IPS-20b (cell line): ENCODE results near the gene STPG3.

Experiments used
- H3K27ac ChIP-seq: one replicate; pipeline ENCODE4 v1.5.1; 2013; ENCODE audit warnings: low read length
- H3K27me3 ChIP-seq: 2 replicates; pipeline ENCODE4 v1.6.1; 2013; ENCODE audit warnings: mild to moderate bottlenecking, low read length, inconsistent platforms; ENCODE audit not compliant: insufficient read depth
- H3K36me3 ChIP-seq: 2 replicates; pipeline ENCODE4 v1.6.1; 2013; ENCODE audit warnings: low read depth, mild to moderate bottlenecking, inconsistent platforms, low read length, moderate library complexity; ENCODE audit not compliant: insufficient read depth
- H3K4me1 ChIP-seq: 2 replicates; pipeline ENCODE4 v1.6.1; 2013; ENCODE audit warnings: mild to moderate bottlenecking, control low read depth, inconsistent platforms, low read length, moderate library complexity; ENCODE audit not compliant: insufficient read depth
- H3K4me3 ChIP-seq: 2 replicates; pipeline ENCODE4 v1.5.1; 2013; ENCODE audit warnings: mild to moderate bottlenecking, low read length, inconsistent platforms
- H3K9ac ChIP-seq: 2 replicates; pipeline ENCODE4 v1.6.1; 2013; ENCODE audit warnings: low read depth, mild to moderate bottlenecking, inconsistent platforms, low read length, moderate library complexity
- H3K9me3 ChIP-seq: 2 replicates; pipeline ENCODE4 v1.6.1; 2013; ENCODE audit warnings: mild to moderate bottlenecking, low read depth, low read length, inconsistent platforms; ENCODE audit not compliant: insufficient read depth

The STPG3 gene

DNA sequence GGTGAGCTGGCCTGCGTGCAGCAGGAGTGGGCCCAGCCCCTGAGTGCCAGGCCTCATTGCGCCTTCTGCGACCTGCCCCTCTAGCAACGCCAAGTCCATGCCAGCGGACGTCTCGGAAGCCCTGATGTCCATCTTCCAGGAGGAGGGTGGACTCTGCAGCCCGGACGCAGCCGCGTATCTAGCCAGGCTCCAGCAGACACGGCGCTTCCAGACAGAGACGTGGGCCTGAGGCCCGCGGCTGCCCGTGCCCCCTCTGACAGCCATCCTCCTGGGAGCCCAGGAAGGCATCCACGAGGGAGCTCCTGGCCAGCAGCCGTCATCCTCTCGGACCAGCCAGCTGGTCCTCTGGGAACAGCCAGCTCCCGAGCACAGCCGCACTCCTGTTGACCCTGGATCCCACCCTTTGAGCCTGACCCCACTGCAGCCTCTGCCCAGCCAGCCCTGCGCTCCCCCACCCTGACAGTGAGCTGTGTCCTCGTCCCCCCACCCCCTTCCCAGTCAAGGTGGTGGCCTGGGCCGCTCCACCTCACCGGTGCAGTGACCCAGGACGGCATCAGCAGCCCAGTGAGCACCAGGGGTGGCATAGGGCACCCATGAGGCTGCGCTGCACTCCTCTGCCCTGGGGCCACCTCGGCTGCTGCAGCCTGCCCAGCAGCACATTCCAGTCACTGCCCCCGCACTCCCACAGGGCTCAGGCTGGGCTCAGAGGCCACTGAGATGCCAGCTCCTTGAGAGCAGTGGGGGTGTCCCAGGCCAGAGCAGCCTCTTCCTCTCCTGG is 34.7 kb upstream of the STPG3 start:
- Histone ChIP-seq H3K27ac (no peak overlapping the region), H3K27me3 (no peaks in the 10 kb centered on the region), H3K4me3 (no peak overlapping the region), H3K9ac (no peak overlapping the region), H3K9me3 (no peaks in the 10 kb centered on the region), H3K4me1 (no peaks in the 10 kb centered on the region), H3K36me3 (peaks cover 18% of the 10 kb centered on the region)

DNA sequence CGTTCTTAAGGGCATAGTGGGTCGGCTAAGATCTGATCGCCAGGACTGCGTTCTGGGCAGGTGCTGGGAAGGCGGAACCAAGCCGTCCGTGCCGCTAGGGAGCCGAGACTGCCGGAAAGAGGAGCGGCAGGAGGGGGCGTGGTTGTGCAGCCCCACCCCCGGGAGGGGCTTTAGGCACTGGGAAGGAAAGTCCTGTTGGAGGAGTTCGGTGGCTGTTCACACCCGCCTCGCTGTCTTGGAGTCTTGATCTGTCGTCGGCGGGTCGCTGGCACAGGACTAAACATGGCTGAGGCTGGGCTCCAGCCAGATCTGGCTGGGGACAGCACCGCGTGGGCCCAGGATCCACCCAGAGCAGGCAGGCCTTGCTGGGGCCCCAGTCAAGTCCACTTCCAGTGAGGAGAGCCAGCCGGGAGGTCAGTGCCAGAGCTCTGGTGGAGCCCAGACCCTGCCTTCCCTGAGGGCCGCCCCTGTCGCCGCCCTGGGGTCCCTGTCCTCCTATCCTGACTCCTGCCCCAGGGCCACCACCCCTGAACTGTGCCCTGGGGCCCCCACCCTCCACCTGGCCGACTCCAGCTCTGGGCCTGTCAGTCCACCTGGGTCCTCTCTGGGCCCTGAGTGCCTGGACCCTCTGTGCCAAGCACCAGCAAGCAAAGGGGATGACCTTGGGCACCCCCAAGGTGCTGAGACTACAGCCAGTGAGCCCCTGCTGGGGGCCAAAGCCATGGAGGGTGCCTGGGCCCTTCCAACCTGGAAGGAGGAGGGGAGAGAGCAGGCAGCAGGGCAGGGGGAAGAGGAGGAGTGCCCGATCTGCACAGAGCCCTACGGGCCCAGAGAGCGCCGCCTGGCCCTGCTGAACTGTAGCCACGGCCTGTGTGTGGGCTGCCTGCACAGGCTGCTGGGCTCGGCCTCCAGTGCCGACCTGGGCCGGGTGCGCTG is 33.5 kb upstream of the STPG3 start:
- Histone ChIP-seq H3K4me1 (no peaks in the 10 kb centered on the region), H3K27me3 (peaks cover 3% of the 10 kb centered on the region), H3K4me3 (no peak overlapping the region), H3K27ac (no peak overlapping the region), H3K36me3 (peaks cover 18% of the 10 kb centered on the region), H3K9ac (no peak overlapping the region), H3K9me3 (no peaks in the 10 kb centered on the region)

DNA sequence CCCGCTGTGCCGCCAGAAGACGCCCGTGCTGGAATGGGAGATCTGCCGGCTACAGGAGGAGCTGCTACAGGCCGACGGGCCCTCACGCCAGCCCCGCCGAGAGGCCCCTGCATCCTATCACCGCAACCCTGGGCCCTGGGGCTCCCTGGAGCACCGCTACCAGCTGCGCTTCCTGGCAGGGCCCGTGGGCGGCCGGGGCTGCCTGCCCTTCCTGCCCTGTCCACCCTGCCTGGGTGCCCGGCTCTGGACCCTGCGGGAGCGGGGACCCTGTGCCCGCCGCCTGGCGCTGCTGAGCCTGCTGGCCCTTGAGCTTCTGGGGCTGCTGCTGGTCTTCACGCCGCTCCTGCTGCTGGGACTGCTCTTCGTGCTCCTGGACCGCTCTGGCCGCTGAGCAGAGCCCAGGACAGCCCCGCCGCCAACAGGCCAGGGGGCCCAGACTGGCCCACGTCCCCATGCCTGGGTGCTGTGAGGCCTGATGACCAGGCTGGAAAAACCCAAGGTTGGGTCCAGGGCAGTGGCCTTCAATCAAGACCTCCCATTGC is 32.8 kb upstream of the STPG3 start:
- no peak overlapping the region for H3K27ac ChIP-seq
- no peaks in the 10 kb centered on the region for H3K4me1 ChIP-seq

DNA sequence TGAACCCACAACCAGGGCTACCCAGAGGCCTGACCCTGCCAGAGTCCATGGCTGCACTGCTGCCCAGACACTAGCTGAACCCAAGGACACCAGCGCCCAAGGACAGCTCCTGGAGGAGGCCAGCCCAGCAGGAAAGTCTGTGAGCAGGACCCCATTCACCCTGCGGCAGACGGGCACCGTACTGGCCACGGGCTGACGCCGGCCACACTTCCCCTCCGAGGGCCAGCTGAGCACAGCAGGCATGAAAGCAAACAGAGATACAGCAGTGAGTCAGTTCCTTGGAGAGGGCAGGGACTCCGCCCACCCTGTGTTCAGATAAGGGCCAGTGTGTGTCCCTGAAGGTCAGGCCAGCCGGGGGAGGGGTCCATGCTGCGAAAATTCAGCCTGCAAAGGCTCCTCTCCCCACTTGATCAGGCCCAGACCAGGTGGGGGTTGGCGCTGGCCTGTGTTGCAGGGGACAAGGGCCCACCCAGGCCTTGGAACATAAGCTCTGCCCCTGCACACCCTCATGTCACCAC is 32.3 kb upstream of the STPG3 start:
- Histone ChIP-seq H3K27me3 (peaks cover 9% of the 10 kb centered on the region), H3K9ac (no peak overlapping the region), H3K4me3 (no peak overlapping the region), H3K27ac (no peak overlapping the region), H3K36me3 (peaks cover 18% of the 10 kb centered on the region), H3K4me1 (no peaks in the 10 kb centered on the region; the same call in 1 of the 2 replicates), H3K9me3 (no peaks in the 10 kb centered on the region)

More for the DNA sequence above, 32.8 kb upstream of the STPG3 start:
- H3K9ac ChIP-seq: no peak overlapping the region
- no peaks in the 10 kb centered on the region for H3K9me3 ChIP-seq
- peaks cover 9% of the 10 kb centered on the region for H3K27me3 ChIP-seq
- H3K36me3 ChIP-seq: peaks cover 18% of the 10 kb centered on the region
- no peak overlapping the region for H3K4me3 ChIP-seq

DNA sequence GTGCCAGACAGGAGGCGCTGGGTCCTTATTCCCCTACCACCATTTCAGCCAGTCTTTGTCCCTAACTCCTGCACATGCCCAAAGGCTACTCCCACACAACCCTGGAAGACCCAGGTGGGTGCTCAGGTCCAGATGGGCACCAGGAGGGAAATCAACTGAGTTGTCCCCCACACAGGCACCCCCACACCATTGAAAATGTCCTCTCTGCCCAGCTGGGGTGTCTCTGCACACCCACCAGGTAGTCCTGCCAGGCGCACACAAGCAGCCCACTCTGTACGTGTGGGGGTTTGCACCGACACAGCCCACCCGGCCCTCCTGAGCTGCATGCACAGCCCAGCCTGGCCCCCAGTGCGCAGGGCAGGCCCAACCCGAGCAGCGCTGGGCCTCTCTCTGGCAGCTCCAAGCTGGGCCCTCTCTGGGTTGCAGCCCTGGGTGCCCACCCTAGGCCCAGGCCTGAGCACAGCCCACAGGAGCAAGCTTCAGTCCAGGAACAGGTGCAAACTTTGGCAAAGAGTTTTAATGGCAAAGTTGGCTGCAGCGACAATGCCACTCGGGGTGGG is 31.2 kb upstream of the STPG3 start:
- no peak overlapping the region for H3K4me3 ChIP-seq
- H3K4me1 ChIP-seq: peaks cover 3% of the 10 kb centered on the region; the same call in 1 of the 2 replicates
- H3K36me3 ChIP-seq: peaks cover 17% of the 10 kb centered on the region
- H3K27ac ChIP-seq: no peak overlapping the region
- no peak overlapping the region for H3K9ac ChIP-seq
- no peaks in the 10 kb centered on the region for H3K9me3 ChIP-seq
- peaks cover 9% of the 10 kb centered on the region for H3K27me3 ChIP-seq

DNA sequence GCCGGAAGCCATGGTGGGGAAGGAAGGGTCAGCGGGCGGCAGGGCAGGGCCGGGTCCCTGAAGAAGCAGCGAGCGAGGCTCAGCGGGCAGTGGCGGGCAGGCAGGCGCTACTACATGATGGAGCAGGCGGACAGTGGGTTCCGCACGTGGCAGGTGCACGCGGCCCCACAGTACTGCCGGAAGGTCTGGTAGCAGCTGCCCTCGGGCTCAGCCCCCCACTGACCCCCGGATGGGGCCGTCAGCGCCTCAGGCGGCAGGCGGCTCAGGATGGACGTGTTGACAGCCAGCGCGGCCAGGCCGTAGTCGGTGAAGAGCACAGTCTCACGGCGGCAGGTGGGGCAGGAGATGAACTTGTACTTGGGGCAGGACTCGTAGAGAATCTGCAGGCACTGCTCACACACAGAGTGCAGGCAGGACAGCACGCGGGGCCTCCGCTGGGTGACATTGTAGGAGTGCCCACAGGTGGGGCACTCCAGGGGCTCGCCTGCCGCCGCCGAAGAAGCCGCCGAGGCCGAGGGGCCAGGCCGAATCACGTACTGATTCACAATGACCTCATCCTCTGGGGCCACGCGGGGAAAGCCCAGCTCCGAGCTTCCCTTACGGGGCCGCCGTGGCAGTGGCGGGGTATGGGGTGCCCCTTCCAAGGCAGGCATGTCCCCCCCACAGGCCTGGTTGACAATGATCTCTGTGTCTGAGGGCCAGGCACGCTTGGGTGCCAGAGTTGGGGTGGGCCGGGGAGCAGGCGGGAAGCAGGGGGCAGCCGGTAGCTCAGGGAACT is 30.6 kb upstream of the STPG3 start:
- Histone ChIP-seq H3K9ac (no peak overlapping the region), H3K9me3 (no peaks in the 10 kb centered on the region), H3K36me3 (peaks cover 10% of the 10 kb centered on the region), H3K4me3 (no peak overlapping the region), H3K27ac (no peak overlapping the region), H3K27me3 (peaks cover 9% of the 10 kb centered on the region), H3K4me1 (peaks cover 3% of the 10 kb centered on the region; the same call in 1 of the 2 replicates)

DNA sequence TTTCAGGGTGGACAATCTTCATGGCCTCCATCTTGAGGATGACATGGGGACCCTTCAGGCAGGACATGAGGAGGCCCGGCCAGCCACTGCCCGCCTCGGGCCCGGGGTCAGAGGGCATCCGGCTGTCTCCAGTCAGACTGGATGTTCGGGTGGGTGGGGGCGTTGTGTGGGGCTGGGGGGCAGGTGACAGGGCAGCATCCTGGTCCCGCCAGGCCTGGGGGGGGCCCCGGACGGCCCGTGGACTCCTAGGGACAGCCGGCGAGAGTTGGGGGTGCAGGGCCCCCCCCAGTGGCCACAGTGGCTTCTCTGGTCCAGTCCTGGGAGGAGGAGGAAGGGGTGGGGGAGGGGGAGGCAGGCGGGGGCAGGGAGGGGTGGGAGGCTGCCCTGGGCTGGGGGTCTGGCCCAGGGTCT is 30.0 kb upstream of the STPG3 start:
- Histone ChIP-seq H3K36me3 (0 out of 2 replicates have a peak, but pooled peaks cover 5% of the 10 kb centered on the region), H3K4me3 (no peak overlapping the region), H3K27ac (no peak overlapping the region), H3K4me1 (peaks cover 3% of the 10 kb centered on the region; the same call in 1 of the 2 replicates), H3K27me3 (peaks cover 9% of the 10 kb centered on the region), H3K9ac (no peak overlapping the region), H3K9me3 (no peaks in the 10 kb centered on the region)

DNA sequence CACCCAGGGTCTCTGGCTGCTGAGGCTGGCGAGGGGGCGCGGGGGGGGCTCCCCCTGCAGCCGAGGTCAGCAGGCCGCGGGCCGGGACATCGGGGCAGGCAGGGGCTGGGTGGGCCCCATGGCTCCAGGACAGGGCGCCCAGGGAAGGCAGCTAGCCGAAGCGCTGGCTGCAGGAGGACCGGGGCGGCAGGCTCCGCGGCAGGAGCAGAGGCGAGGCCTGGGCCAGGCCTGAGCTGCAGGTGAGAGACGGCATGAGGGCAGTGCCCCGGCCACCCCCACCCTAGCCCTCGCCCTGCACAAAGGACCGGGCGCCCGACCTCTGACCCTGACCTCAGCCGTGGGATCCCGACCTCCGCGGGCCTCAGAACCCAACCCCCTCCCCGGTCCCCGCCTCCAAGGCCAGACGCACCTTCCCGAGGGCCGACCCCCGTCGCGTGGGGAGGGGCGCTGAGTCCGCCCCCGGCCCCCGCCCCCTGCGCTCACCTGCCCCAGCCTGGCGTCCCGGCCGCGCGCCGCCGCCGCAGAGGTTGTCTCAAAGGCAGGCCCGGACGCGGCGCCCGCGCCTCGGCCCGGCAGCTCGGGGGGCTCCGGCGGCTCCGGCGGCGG is 29.5 kb upstream of the STPG3 start:
- H3K4me1 ChIP-seq: peaks cover 3% of the 10 kb centered on the region; the same call in 1 of the 2 replicates
- H3K27me3 ChIP-seq: peaks cover 9% of the 10 kb centered on the region
- peak overlapping the region; percentile 52; the same call in 1 of the 2 replicates for H3K4me3 ChIP-seq
- no peak overlapping the region for H3K27ac ChIP-seq
- H3K36me3 ChIP-seq: 0 out of 2 replicates have a peak, but pooled peaks cover 1% of the 10 kb centered on the region
- H3K9me3 ChIP-seq: no peaks in the 10 kb centered on the region
- no peak overlapping the region for H3K9ac ChIP-seq

DNA sequence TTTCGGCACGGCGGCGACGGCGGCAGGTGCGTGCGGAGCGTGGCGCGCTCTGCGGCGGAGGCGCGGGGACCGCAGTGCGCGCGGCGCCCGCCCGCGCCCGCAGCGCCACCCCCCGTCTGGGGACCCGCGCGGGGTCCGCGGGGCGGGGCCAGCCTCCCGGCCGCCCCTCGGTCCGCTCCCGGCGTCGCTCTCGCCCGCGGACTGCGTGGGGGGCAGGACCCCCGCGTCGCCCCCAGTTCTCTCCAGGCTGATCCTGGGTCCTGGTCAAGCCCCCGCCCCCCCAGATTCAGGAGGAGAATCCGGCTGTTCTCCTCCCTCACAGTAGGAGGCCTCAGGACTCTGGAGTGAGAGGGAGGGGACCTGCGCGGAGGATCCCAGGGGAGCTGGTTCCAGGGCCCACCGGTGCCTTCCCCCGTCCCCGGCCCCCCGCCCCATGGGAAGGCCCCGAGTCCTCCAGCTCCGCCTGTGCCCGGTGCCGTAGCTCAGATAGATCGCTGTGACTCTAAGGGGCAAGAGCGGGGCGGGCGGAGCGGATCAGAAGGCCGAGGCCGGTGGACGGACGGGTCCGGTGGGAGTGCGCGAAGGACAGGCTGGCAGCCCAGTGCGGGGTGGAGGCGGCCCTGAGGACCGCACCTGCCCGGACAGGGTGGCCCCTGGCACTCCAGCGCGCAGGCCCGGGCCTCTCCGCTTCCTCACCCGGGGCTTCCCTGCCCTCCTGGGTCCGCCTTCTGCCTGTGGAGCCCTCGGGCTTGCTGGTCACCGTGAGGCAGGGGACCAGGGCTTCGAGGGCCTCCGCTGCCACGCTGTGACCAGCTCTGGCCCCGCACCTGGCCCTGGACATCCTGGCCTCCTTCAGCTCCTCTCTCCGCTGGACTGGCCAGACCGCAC is 28.7 kb upstream of the STPG3 start, which contains the start of gene RNF208:
Gene RNF208, minus strand, starts transcription at position 51 of the 888 bp plus-strand sequence. CDS start 1,028 bp downstream, outside the sequence.
- Histone ChIP-seq H3K4me3 (peak within 1 kb of the TSS; percentile 86), H3K27me3 (peaks cover 9% of the 10 kb centered on the region), H3K9me3 (no peaks in the 10 kb centered on the region), H3K36me3 (no peaks in the 10 kb centered on the region), H3K9ac (no peak within 1 kb of the TSS), H3K27ac (no peak within 1 kb of the TSS), H3K4me1 (peaks cover 3% of the 10 kb centered on the region; the same call in 1 of the 2 replicates)
